GM23338 (cell line): ENCODE measurements around the gene C6orf47. TPM values are rescaled to one million over a fixed set of nuclear protein-coding genes. Genes with fewer than 3 reads are reported as not detected.

ENCODE experiments used
- ATAC-seq: fragments of 200-7000 bp; cut with Tn5 transposase; 3 replicates; pipeline ENCODE4 v1.9.1; 2020
- DNase-seq: peaks from one replicate; pipeline ENCODE4 v3.0.0-alpha.2; 2015; ENCODE audit warnings: low spot score
- H2AFZ ChIP-seq: fragments of 200-600 bp; sonication (generic); 2 replicates; pipeline ENCODE4 v1.8.0; 2016; ENCODE audit warnings: antibody characterized with exemption, mild to moderate bottlenecking, moderate library complexity
- H3F3A ChIP-seq: fragments of 200-600 bp; sonication (generic); replicated peaks from 2 replicates; pipeline ENCODE4 v1.8.0; 2017; ENCODE audit warnings: antibody characterized with exemption, mixed run types, low read depth
- H3K27ac ChIP-seq: fragments of 200-600 bp; sonication (generic); 2 replicates; pipeline ENCODE4 v1.6.1; 2016; ENCODE audit warnings: low read depth
- H3K27me3 ChIP-seq: fragments of 200-600 bp; sonication (generic); 2 replicates; pipeline ENCODE4 v1.8.0; 2016; ENCODE audit warnings: mild to moderate bottlenecking, mixed run types, moderate library complexity; ENCODE audit not compliant: insufficient read depth
- H3K36me3 ChIP-seq: fragments of 200-600 bp; sonication (generic); 2 replicates; pipeline ENCODE4 v1.8.0; 2016; ENCODE audit warnings: mild to moderate bottlenecking; ENCODE audit not compliant: insufficient read depth
- H3K4me1 ChIP-seq: fragments of 200-600 bp; sonication (generic); 2 replicates; pipeline ENCODE4 v1.8.0; 2016; ENCODE audit warnings: mild to moderate bottlenecking, moderate library complexity; ENCODE audit not compliant: insufficient read depth
- H3K4me2 ChIP-seq: fragments of 200-600 bp; sonication (generic); 2 replicates; pipeline ENCODE4 v1.7.1; 2017; ENCODE audit warnings: mixed run types
- H3K4me3 ChIP-seq: fragments of 200-600 bp; sonication (generic); 2 replicates; pipeline ENCODE4 v1.6.1; 2016; ENCODE audit warnings: mixed run types
- H3K79me2 ChIP-seq: fragments of 200-600 bp; sonication (generic); replicated peaks from 2 replicates; pipeline ENCODE4 v1.8.0; 2017; ENCODE audit warnings: mild to moderate bottlenecking; ENCODE audit not compliant: insufficient read depth
- H3K9me2 ChIP-seq: fragments of 200-600 bp; sonication (generic); 2 replicates; pipeline ENCODE4 v1.8.0; 2017; ENCODE audit not compliant: insufficient read depth
- H4K20me1 ChIP-seq: fragments of 200-600 bp; sonication (generic); replicated peaks from 2 replicates; pipeline ENCODE4 v1.8.0; 2017; ENCODE audit warnings: mild to moderate bottlenecking; ENCODE audit not compliant: insufficient read depth
- H3K27ac Mint-ChIP-seq: 2 replicates; pipeline ENCODE4 v1.8.0; 2020; ENCODE audit warnings: inconsistent platforms, mild to moderate bottlenecking, moderate library complexity, mixed read lengths
- H3K27me3 Mint-ChIP-seq: 3 replicates; pipeline ENCODE4 v1.8.0; 2022; ENCODE audit warnings: low read depth, mild to moderate bottlenecking, moderate library complexity, mixed read lengths, inconsistent platforms; ENCODE audit not compliant: insufficient read depth, poor library complexity
- H3K36me3 Mint-ChIP-seq: 3 replicates; pipeline ENCODE4 v1.8.0; 2021; ENCODE audit warnings: low read depth, mild to moderate bottlenecking, inconsistent platforms, moderate library complexity, mixed read lengths
- H3K4me1 Mint-ChIP-seq: 3 replicates; pipeline ENCODE4 v1.8.0; 2020; ENCODE audit warnings: mild to moderate bottlenecking, inconsistent platforms, mixed read lengths
- H3K4me3 Mint-ChIP-seq: 3 replicates; pipeline ENCODE4 v1.8.0; 2021; ENCODE audit warnings: moderate library complexity, mild to moderate bottlenecking, inconsistent platforms, mixed read lengths
- H3K9me3 Mint-ChIP-seq: 3 replicates; pipeline ENCODE4 v1.8.0; 2020; ENCODE audit warnings: moderate library complexity, mild to moderate bottlenecking, inconsistent platforms, mixed read lengths
- CREB1 ChIP-seq: fragments of 250-450 bp; sonication (Bioruptor Pico); IDR thresholded peaks from 2 replicates; pipeline ENCODE4 v1.5.0; 2020; ENCODE audit warnings: low read depth, mild to moderate bottlenecking, moderate library complexity
- EZH2 ChIP-seq: fragments of 200-600 bp; sonication (generic); IDR thresholded peaks from one replicate; pipeline ENCODE4 v1.8.0; 2017; ENCODE audit warnings: antibody characterized with exemption, mild to moderate bottlenecking, low read depth; ENCODE audit not compliant: unreplicated experiment
- EZH2phosphoT487 ChIP-seq: fragments of 200-600 bp; sonication (generic); IDR thresholded peaks from one replicate; pipeline ENCODE4 v1.8.1; 2018; ENCODE audit warnings: antibody characterized with exemption; ENCODE audit not compliant: unreplicated experiment
- JUNB ChIP-seq: IDR thresholded peaks from one replicate; pipeline ENCODE4 v1.6.1; 2016; ENCODE audit warnings: antibody characterized with exemption; ENCODE audit not compliant: unreplicated experiment
- NANOG ChIP-seq: IDR thresholded peaks from 2 replicates; pipeline ENCODE4 v1.6.1; 2016; ENCODE audit warnings: antibody characterized with exemption, borderline replicate concordance
- POLR2AphosphoS5 ChIP-seq: IDR thresholded peaks from 2 replicates; pipeline ENCODE4 v1.6.1; 2016; ENCODE audit warnings: antibody characterized with exemption, low read depth
- STAT1 ChIP-seq: IDR thresholded peaks from one replicate; pipeline ENCODE4 v1.6.1; 2016; ENCODE audit warnings: antibody characterized with exemption; ENCODE audit not compliant: unreplicated experiment
- ZNF114 ChIP-seq: fragments of 250-450 bp; sonication (Bioruptor Pico); IDR thresholded peaks from 2 replicates; pipeline ENCODE4 v1.5.0; 2020; ENCODE audit warnings: mild to moderate bottlenecking, moderate library complexity
- ZNF331 ChIP-seq: fragments of 250-450 bp; sonication (Bioruptor Pico); IDR thresholded peaks from 2 replicates; pipeline ENCODE4 v1.5.0; 2020; ENCODE audit warnings: low read depth, mild to moderate bottlenecking, moderate library complexity
- polyA plus RNA-seq: library from polyadenylated mRNA; unstranded; fragments of >200 nt; fragmentation: Nextera tagmentation; extraction: Ambion mirVana; gene quantifications from 2 replicates; pipeline ENCODE4 v1.2.1, GENCODE V29; 2016
- total RNA-seq: library from RNA; depleted of rRNA; stranded (reverse); fragments of >200 nt; shearing (Covaris generic); gene quantifications from 2 replicates; pipeline ENCODE4 v1.2.3, GENCODE V29; 2014
- TF ChIP-seq, protein P1 (sequence below), 2 experiments: fragments of 200-600 bp in 1 of 2; sonication (generic) in 1 of 2; conservative IDR thresholded peaks; 2 replicates each; pipeline versions ENCODE4 v1.5.1 to v1.6.1; 2016 to 2017; ENCODE audit warnings: antibody characterized with exemption in 2 of 2, low read depth in 2 of 2, mild to moderate bottlenecking in 2 of 2, moderate library complexity in 1 of 2
- TF ChIP-seq, protein P2 (sequence below): IDR thresholded peaks from 2 replicates; pipeline ENCODE4 v1.6.1; 2016; ENCODE audit warnings: antibody characterized with exemption
- TF ChIP-seq, protein P3 (sequence below): fragments of 250-450 bp; sonication (Bioruptor Pico); IDR thresholded peaks from 2 replicates; pipeline ENCODE4 v1.5.0; 2020; ENCODE audit warnings: mild to moderate bottlenecking, moderate library complexity
- TF ChIP-seq, protein P4 (sequence below): IDR thresholded peaks from one replicate; pipeline ENCODE4 v1.6.1; 2018; ENCODE audit warnings: antibody characterized with exemption; ENCODE audit not compliant: unreplicated experiment

The C6orf47 gene
- total and polyA plus RNA-seq, 2 experiments from 2014 or later, result 9.4 to 12.8 TPM

DNA sequence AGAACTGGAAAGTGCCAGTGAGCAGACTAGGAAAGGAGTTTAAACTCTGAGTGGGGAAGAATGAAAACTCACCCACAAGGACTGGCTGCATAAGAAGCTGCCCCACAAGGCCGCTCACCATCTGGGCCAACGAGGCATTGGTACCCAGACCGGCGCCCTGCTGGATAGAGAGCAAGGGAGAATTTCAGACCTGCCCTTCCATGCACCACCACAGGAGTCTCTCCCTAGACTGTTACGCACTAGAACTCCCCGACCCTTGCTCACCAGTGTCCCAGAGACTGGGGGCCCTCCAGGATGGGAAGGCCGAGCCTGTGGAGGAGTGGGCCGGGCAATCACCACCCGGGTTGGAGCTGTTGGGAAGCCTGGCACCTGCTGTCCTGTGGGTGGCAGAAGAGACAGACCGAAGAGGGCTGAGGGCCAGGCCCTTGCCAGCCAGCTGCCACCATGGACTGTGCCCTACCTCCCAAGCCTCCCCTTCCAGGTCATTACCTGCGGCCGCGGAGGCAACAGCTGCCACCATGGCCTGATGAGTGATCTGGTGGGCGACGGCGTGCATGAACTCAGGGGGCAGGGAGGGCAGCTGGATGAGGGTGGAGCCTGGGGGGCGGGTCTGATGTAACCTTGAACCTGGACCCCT lies 16.6 kb downstream of the C6orf47 start:
- peaks cover 36% of the 10 kb centered on the region for H3K36me3 ChIP-seq
- DNase-seq (no peak), ATAC-seq (no peak; the same call in 2 of the 3 replicates)
- H3K9me3 Mint-ChIP-seq, result no peaks in the 10 kb centered on the region
- peaks cover 4% of the 10 kb centered on the region; the same call in 1 of the 2 replicates for H4K20me1 ChIP-seq
- no peaks in the 10 kb centered on the region for H3K4me1 Mint-ChIP-seq
- no peak overlapping the region for H3K4me3 ChIP-seq
- peaks cover 2% of the 10 kb centered on the region for H3K27me3 Mint-ChIP-seq
- H3K36me3 Mint-ChIP-seq, result peaks cover 85% of the 10 kb centered on the region
- no peak overlapping the region for H2AFZ ChIP-seq
- H3K79me2 ChIP-seq, result peaks cover under 1% of the 10 kb centered on the region; the same call in 1 of the 2 replicates
- no peak overlapping the region for H3K4me2 ChIP-seq
- H3K27ac ChIP-seq, result no peak overlapping the region
- H3K27ac Mint-ChIP-seq, result no peak overlapping the region
- H3K4me3 Mint-ChIP-seq, result no peak overlapping the region
- peaks cover 16% of the 10 kb centered on the region for H3F3A ChIP-seq
- no peaks in the 10 kb centered on the region for H3K27me3 ChIP-seq
- H3K4me1 ChIP-seq, result no peaks in the 10 kb centered on the region
- TF ChIP-seq, protein P1, sequence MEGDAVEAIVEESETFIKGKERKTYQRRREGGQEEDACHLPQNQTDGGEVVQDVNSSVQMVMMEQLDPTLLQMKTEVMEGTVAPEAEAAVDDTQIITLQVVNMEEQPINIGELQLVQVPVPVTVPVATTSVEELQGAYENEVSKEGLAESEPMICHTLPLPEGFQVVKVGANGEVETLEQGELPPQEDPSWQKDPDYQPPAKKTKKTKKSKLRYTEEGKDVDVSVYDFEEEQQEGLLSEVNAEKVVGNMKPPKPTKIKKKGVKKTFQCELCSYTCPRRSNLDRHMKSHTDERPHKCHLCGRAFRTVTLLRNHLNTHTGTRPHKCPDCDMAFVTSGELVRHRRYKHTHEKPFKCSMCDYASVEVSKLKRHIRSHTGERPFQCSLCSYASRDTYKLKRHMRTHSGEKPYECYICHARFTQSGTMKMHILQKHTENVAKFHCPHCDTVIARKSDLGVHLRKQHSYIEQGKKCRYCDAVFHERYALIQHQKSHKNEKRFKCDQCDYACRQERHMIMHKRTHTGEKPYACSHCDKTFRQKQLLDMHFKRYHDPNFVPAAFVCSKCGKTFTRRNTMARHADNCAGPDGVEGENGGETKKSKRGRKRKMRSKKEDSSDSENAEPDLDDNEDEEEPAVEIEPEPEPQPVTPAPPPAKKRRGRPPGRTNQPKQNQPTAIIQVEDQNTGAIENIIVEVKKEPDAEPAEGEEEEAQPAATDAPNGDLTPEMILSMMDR (conservative IDR thresholded peaks at IDR 0.05; ENCODE audit: low read depth in 2 of 2), result no peak
- TF ChIP-seq EZH2, result no peak
- TF ChIP-seq CREB1 (CRISPR knock-in tag), result no peak
- TF ChIP-seq EZH2phosphoT487, result no peak
- TF ChIP-seq NANOG, result no peak
- no peak for TF ChIP-seq ZNF331 (CRISPR knock-in tag)
- no peak for TF ChIP-seq STAT1
- no peak for TF ChIP-seq ZNF114 (CRISPR knock-in tag)
- no peak for TF ChIP-seq POLR2AphosphoS5
- TF ChIP-seq, protein P2, sequence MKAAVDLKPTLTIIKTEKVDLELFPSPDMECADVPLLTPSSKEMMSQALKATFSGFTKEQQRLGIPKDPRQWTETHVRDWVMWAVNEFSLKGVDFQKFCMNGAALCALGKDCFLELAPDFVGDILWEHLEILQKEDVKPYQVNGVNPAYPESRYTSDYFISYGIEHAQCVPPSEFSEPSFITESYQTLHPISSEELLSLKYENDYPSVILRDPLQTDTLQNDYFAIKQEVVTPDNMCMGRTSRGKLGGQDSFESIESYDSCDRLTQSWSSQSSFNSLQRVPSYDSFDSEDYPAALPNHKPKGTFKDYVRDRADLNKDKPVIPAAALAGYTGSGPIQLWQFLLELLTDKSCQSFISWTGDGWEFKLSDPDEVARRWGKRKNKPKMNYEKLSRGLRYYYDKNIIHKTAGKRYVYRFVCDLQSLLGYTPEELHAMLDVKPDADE, result no peak
- TF ChIP-seq, protein P3, sequence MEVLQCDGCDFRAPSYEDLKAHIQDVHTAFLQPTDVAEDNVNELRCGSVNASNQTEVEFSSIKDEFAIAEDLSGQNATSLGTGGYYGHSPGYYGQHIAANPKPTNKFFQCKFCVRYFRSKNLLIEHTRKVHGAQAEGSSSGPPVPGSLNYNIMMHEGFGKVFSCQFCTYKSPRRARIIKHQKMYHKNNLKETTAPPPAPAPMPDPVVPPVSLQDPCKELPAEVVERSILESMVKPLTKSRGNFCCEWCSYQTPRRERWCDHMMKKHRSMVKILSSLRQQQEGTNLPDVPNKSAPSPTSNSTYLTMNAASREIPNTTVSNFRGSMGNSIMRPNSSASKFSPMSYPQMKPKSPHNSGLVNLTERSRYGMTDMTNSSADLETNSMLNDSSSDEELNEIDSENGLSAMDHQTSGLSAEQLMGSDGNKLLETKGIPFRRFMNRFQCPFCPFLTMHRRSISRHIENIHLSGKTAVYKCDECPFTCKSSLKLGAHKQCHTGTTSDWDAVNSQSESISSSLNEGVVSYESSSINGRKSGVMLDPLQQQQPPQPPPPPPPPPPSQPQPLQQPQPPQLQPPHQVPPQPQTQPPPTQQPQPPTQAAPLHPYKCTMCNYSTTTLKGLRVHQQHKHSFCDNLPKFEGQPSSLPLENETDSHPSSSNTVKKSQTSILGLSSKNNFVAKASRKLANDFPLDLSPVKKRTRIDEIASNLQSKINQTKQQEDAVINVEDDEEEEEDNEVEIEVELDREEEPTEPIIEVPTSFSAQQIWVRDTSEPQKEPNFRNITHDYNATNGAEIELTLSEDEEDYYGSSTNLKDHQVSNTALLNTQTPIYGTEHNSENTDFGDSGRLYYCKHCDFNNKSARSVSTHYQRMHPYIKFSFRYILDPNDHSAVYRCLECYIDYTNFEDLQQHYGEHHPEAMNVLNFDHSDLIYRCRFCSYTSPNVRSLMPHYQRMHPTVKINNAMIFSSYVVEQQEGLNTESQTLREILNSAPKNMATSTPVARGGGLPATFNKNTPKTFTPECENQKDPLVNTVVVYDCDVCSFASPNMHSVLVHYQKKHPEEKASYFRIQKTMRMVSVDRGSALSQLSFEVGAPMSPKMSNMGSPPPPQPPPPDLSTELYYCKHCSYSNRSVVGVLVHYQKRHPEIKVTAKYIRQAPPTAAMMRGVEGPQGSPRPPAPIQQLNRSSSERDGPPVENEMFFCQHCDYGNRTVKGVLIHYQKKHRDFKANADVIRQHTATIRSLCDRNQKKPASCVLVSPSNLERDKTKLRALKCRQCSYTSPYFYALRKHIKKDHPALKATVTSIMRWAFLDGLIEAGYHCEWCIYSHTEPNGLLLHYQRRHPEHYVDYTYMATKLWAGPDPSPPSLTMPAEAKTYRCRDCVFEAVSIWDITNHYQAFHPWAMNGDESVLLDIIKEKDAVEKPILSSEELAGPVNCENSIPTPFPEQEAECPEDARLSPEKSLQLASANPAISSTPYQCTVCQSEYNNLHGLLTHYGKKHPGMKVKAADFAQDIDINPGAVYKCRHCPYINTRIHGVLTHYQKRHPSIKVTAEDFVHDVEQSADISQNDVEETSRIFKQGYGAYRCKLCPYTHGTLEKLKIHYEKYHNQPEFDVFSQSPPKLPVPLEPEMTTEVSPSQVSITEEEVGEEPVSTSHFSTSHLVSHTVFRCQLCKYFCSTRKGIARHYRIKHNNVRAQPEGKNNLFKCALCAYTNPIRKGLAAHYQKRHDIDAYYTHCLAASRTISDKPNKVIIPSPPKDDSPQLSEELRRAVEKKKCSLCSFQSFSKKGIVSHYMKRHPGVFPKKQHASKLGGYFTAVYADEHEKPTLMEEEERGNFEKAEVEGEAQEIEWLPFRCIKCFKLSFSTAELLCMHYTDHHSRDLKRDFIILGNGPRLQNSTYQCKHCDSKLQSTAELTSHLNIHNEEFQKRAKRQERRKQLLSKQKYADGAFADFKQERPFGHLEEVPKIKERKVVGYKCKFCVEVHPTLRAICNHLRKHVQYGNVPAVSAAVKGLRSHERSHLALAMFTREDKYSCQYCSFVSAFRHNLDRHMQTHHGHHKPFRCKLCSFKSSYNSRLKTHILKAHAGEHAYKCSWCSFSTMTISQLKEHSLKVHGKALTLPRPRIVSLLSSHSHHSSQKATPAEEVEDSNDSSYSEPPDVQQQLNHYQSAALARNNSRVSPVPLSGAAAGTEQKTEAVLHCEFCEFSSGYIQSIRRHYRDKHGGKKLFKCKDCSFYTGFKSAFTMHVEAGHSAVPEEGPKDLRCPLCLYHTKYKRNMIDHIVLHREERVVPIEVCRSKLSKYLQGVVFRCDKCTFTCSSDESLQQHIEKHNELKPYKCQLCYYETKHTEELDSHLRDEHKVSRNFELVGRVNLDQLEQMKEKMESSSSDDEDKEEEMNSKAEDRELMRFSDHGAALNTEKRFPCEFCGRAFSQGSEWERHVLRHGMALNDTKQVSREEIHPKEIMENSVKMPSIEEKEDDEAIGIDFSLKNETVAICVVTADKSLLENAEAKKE (CRISPR knock-in tag), result no peak
- TF ChIP-seq JUNB, result no peak
- TF ChIP-seq, protein P4, sequence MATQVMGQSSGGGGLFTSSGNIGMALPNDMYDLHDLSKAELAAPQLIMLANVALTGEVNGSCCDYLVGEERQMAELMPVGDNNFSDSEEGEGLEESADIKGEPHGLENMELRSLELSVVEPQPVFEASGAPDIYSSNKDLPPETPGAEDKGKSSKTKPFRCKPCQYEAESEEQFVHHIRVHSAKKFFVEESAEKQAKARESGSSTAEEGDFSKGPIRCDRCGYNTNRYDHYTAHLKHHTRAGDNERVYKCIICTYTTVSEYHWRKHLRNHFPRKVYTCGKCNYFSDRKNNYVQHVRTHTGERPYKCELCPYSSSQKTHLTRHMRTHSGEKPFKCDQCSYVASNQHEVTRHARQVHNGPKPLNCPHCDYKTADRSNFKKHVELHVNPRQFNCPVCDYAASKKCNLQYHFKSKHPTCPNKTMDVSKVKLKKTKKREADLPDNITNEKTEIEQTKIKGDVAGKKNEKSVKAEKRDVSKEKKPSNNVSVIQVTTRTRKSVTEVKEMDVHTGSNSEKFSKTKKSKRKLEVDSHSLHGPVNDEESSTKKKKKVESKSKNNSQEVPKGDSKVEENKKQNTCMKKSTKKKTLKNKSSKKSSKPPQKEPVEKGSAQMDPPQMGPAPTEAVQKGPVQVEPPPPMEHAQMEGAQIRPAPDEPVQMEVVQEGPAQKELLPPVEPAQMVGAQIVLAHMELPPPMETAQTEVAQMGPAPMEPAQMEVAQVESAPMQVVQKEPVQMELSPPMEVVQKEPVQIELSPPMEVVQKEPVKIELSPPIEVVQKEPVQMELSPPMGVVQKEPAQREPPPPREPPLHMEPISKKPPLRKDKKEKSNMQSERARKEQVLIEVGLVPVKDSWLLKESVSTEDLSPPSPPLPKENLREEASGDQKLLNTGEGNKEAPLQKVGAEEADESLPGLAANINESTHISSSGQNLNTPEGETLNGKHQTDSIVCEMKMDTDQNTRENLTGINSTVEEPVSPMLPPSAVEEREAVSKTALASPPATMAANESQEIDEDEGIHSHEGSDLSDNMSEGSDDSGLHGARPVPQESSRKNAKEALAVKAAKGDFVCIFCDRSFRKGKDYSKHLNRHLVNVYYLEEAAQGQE, result no peak
- no peaks in the 10 kb centered on the region for H3K9me2 ChIP-seq
